CD4-positive, alpha-beta T cell treated with Interleukin-17A for 1 hour (primary cell): ENCODE results near the gene UBE3D.
"Not testable (repeated sequence)": the region's sequence is repeated elsewhere in the genome, so short reads cannot be mapped to it uniquely, and the experiment has no call there.

Experiments
- DNase-seq: peaks from one replicate; pipeline ENCODE4 v3.0.0-alpha.2; 2020

Gene UBE3D

DNA sequence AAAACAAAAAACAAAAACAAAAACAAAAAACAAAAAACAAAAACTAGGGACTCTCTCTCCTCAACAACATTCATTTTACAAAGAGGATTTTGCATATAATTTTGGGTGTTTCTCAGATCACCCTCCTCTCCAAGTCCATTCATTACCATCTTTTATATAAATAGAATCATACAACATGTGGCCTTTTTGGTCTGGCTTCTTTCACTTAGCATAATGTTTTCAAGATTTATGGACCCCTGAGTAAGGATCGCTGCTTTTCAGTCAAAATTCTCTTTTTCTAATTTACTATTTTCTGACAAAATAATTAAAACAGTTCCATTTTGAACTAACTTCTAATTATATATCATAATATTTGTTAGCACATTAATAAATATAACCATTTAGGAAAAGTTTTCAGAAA lies 94.8 kb downstream of the UBE3D start:
- DNase-seq: no peak

DNA sequence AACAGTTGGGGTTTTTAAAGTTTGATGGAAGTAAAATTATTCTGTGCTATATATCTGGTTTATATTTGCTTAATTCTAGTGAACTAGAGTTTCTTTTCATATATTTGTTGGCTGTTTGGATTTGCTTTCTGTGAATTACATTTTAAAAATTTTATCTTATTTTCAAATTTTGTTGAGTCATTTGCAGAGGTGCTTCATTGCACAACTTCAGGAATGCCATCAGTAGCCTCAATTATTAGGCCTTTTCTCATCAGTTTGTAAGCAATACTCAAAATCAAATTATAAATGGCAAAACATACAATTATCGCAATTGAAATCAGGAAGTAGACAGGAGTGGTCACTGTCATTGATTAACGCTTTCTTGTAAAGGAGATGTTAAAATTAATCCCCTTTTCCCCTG lies 96.9 kb downstream of the UBE3D start:
- no peak for DNase-seq

DNA sequence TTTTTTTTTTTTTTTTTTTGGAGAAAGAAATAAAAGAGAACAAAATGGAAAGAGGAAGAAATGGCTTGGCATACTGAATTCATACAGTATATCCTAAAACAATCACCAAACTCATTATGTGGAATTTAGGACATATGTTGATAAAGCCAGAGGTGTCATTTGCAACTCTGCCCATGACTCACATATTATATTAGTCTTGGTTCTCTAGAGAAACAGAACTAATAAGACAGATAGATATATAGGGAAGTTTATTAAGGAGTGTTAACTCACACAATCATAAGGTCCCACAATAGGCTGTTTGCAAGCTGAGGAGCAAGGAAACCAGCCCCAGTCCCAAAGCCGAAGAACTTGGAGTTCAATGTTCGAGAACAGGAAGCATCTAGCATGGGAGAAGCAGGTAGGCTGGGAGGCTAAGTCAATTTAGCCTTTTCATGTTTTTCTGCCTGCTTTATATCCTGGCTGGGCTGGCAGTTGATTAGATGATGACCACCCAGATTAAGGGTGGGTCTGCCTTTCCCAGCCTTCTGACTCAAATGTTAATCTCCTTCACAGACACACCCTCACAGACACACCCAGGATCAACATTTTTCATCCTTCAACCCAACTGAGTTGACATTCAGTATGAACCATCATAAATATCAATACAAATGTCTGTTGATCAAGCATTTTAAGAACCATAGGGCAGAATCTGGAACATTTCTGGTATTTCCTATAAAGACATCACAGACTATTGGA lies 102.3 kb downstream of the UBE3D start:
- no peak for DNase-seq

DNA sequence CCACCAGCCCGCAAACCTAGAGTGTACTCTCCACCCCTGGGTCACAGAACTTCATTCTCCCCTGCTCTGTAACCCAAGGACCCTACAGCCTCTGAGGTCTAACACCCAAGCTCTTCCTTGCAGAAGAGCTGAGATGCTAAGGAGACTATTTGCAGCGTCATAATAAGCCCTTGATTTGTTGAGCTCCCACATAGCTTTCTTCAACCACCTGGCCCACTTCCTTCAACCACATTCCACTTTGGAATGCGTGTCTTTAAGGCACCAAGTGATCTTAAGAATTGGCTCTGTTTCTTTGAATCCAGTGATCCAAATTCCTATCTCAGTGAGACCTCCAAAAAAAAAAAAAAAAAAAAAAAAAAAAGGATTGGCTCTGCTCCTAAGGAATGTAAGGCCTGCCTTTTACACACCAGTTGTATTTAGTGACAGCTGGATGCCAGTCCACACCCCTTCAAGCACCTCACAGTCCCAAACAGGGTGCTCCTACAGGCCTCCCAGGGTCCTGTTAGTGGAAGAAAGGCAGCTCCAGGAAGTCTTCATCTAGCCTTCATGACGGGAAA lies 106.2 kb downstream of the UBE3D start:
- no peak for DNase-seq

DNA sequence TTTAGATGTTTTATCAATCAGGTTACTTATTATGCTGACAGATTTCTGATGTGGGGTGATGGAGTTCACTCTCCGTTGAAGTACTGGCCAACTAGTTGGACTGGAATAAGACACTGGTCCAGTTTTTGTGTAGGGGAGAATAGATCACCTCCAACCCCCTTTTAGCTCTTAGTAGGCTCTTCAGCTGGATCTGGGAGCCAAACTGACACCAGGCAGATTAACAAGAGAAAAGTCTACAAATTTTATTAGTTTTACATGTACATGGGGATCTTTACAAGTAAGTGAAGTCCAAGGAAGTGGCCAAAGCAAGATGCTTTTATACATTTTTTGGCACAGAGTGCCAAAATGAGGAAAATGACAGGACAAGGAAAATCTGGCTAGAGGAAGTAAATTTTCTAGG lies 107.1 kb downstream of the UBE3D start:
- DNase-seq: no peak

DNA sequence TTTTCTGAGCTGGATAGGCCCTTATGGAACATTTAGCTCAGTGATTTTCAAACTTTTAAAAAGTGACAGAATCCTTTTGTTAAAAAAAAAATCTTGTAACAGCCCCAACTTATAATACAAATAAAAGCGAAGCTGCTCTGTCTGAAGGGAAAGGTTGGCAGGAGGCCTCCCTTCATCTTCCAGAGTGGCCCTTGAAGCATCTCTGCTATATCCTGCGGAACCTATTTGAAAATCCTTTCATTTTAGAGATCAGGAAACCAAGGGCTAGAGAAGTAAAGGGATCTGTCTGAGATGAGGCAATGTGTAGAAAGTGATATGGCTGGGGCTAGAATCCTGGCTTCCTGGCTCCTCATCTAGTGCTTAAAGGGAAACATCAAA lies 107.8 kb downstream of the UBE3D start:
- DNase-seq: no peak

DNA sequence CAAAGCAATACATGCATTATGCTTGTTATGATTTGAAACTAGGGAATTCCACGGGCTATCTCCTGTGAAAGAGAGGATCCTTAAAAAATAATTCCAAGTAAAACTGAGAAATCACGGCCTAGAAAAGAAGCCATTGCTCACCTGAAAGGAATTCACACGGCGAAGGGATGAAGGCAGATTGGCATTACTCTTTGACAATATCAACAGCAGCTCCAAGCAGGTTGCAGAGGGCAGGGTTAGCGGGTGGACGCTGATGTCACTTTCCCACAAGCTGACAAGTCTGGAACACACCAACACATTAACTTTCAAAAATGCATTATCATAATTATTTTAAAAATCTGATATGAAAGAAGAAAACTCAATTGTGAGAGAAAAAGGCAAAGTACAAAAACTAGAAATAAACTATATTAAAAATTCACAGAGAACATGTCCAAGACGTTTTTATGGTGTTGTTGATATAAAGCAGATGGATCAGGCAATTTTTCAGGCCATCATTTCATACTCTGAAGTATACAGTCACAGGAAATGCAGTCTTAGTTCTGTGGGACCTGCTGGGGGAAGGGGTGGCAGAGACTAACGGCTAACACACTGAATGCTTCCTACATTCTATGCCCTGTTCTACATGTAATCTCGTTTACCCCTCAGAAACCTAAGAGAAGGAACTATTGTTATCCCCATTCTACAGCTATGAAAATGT lies 108.3 kb downstream of the UBE3D start:
- no peak for DNase-seq

DNA sequence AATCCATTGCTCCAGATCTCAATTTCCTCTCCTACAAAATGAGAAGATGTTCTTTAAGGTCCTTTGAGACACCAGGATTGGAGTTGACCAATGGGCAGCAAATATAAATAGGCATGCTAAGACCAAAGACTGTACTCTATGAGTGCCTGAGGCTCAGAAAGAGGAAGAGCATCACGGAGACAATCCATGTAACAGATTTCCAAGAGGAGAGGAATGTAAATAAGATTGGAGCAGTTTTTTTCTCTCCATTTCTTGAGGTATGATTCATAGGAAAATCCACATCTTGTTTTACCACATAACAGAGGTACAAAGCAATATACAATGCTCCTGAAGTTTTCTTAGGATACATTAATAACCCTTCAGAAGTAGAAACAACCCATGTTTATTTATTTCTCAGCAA lies 109.8 kb downstream of the UBE3D start:
- no peak for DNase-seq

DNA sequence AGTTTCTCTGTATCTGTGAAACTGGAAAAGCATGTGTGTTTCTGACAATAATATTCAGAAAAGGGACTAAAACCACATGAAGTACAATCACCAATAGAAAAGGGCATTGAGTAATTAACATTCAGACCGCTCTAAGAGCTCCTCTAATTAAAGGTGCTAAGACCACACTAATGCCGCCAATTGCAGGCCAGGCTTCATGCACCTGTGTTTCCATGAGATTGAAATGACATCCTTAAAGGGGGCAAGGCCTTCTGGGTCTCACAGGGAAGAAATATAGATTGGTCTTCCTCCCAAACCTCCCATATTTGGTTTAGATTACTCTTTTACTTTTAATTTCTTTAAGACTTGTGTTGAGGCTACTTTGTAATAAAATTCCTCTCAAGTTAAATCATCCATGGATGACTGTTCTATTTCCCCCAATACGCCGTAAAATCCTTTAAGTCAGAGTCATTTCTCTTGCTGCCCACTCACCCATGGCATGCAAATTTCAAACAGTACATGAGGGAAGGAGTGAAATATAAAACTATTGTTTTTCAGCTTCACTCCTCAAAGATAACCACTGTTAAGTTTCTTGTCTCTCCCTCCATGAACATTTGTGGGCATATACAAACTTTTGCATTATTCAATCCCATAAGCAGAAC lies 110.6 kb downstream of the UBE3D start:
- DNase-seq: no peak

DNA sequence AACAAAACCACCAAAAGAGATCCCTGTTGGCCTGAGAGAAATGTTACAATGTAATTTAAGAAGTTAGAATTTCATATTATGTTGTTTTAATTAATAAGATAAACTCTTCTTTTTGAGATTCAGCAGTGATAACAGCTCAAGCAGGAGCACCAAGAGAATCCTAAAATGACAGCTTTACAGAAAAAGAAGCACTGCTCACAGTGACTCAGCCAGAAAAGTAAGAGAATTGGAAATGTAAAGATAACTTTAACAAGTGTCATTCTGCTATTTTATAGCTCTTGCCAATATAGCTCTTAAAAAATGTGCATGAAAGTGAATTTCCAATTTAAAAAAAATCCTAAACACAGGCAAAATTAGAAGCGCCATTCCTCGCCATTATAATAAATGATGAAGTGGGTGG lies 111.3 kb downstream of the UBE3D start:
- DNase-seq: no peak

DNA sequence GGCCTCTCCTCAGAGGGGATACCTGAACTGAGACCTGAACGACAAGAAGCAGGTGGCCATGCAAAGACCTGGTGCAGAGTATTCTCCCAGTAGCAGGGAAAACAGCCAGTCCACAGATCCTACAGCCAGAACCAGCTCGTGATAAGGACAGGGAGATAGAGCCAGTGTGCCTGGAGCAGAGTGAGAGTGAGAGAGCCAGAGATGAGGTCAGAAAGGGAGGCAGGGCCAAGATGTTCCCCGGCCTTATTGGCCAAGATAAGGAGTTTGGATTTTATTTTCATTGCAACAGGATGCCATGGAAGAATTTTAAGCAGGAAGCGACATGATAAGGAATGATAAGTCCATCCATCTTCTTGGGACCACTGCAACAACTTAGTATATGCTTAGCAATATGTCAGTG lies 111.8 kb downstream of the UBE3D start:
- no peak for DNase-seq

DNA sequence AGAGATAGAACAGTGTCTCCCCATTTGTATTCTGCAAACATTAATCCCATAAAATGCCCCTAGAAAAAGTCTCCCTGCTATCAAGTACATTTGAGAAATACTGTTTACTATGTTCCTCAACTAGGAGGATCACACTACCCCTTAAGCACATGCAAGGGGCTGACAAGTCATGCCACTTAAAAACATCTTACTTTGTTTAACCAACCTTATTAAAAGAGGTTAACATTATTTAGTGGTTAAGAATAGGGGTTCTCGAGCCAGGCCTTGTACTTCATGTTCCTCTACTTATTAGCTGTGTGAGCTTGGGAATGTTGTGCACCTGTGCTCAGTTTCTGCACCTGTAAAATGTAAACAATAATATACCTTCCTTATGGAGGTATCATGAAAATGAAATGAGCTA lies 113.7 kb downstream of the UBE3D start:
- DNase-seq: no peak

DNA sequence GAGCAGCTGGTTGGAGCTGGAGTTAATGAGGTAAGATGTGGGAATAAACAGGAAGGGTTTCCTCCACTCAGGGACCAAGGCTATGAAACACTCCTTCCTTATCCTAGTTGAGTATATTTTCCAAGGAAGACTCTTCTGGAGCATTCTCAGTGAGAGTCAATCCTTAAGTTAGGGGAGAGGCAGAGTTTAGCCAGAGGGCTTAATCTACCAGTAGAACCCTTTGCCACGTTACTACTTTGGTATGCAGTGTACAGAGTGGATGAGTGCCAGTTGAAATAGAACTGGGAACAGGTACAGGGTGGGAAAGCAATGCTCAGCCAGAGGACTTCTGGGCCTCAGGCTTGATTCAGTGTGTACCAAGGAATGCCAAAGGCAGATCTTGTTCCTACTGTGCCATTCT lies 114.3 kb downstream of the UBE3D start:
- DNase-seq: no peak

DNA sequence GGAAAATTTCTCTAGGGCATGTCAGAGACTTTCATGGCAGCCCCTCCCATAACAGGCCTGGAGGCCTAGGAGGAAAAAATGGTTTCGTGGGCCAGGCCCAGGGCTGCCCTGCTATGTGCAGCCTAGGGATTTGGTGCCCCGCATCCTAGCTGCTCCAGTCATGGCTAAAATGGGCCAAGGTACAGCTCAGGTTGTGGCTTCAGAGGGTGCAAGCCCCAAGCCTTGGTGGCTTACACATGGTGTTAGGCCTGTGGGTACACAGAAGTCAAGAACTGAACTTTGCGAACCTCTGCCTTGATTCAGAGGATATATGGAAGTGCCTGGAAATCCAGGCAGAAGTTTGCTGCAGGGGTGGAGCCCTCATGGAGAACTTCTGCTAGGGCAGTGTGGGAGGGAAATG lies 134.7 kb downstream of the UBE3D start:
- not testable (repeated sequence) for DNase-seq

DNA sequence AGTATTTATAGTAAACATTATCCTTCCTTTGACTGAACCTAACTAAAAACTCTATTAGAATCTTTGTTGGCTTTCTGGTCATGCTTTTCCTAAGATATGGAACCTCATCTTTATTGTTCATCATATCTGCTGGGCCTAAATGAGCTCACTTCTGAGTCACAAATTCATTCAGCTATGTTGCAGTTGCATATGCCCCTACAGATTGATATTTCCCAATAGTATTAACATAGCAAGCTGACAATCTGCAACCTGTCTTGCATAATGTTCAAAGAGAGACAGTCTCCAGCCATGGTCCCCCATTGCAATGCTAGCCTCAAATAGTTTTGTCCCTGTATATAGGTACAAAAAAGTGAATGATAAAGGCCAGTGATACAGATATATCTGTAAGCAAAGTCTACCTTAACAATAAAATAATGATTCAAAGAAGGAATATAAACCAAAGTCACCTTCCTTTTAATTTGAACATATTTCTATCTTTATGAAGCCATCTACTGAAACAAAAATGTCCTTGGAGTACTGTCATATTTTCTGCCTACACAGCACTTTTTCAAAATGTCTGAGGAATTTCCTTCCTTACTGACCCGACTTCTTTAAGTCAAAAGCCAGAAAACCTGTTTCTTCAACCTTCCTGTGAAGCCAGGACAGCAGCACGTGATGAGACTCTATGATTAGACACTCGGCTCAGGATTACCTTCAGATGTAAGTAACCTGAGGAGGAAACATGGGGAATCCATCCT lies 140.7 kb downstream of the UBE3D start:
- no peak for DNase-seq

DNA sequence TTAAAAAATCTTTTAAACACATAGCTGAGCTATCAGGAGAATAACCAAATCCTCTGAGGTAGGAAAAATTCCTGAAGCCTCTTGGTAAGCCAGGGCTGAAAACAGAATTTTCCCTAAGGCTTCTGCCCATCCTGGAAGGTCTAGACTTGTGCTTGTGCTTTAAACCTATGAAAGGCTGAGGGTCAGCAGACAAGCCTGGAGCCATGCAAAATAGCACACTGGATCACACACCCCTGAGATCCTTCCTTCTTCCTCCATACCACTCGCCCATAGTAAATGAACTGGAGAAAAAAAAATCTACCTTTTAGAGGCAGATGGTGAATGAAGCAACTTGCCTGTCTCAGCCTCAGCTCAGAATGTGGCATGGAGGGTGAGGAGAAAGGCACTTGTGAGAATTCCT lies 144.4 kb downstream of the UBE3D start:
- no peak for DNase-seq

DNA sequence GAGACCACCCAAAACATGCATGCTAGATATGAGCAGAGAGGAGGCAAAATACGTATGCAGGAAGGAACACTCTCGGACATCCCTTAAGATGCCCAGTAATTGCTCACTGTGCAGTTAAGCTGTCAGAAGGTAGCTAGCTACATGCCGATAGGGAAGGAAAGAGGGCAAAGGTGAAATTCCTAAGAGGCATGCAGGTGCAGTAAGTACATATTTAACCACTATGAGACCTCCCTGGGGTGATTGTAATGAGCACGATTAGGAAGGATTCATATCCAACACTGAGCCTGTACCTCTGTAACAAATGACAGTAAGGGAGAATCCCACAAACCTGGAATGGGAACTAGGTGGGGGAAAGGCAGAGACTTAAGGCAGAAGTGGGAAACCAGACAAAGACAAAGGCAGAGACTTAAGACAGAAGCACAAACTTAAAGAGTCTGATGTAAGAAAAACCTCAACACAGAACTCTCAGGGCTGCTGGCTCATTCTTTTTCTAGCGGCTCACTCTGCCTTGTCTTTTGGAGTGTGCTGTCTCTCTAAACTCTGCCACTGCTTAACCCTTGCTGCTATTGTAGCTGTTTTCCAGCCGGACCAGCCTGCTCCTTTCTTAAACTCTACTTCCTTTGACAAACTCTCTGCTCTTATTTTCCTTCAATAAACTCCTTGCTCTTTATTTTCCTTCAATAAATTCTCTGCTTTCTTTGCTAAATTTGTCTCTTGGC lies 148.1 kb downstream of the UBE3D start:
- no peak for DNase-seq

DNA sequence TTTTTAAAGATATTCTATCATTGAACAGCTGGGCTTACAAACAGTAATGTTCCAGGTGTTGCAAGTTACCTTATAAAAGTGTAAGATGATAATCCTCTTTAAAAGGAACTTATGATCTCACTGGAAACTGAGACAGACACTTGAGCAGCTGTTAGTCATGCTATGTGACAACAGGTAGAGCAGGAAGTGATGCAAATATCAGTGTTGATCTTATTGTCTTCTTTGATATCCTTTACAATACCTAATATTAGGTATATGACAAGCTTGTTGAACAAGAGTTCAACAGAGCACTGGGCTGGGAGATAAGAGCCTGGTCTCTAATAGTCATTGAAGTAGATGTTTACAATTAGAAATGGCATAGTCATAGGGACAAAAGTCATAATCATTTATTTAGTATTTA lies 150.0 kb downstream of the UBE3D start:
- no peak for DNase-seq

DNA sequence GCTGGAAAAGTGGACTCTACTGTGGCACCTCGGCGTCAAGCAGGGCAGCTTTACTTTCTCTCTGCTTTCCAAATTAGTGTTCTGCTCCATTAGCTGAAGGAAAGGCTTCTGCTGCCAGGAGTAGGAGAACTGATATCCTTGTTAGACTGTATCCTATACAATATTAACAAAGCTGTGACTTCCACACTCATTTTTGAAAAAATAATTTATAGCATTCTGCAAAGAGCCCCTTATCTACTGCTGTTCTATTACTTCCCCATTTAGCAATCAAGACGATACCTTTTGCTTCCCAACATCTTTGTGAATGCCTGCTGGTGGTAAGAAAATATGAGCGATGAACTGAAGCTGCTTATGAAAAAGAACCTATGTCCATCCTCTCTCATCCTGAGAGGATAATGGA lies 151.1 kb downstream of the UBE3D start:
- no peak for DNase-seq

DNA sequence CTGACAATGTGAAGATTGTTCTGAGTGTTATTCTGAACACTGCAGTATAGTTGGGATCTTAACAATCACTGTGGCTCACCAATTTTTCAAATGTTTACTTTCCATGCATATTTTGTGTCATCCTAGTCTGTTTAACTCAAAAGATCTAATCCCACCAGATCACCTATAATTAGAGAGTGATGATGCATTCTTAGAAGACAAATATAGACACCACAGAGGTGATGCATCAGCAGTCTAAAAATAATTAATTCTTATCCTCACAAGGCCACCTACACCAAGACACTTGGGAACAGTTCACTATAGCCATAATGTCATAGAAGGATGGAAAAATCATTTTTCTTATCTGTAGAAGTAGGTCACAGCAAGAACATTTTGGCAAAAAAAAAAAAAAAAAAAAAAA lies 154.8 kb downstream of the UBE3D start:
- no peak for DNase-seq

DNA sequence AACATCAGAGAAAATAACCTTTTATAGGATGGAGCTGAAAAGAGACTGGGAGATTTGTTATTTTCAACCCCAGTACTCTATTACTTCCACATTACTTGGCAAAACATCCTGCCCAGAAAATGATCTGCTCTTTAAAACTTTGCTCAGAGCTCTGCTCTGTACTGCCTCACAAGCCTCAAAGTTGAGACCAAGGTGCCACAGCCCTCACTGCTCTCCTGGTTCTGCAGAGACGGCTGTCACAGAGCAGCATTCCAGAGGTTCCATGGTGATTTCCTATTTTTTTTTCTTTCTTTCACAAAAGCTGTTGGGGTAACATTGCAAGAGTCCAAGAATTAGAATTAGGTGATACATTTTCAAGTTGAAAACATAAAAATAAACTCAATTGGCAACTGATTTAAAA lies 155.2 kb downstream of the UBE3D start:
- DNase-seq: no peak

DNA sequence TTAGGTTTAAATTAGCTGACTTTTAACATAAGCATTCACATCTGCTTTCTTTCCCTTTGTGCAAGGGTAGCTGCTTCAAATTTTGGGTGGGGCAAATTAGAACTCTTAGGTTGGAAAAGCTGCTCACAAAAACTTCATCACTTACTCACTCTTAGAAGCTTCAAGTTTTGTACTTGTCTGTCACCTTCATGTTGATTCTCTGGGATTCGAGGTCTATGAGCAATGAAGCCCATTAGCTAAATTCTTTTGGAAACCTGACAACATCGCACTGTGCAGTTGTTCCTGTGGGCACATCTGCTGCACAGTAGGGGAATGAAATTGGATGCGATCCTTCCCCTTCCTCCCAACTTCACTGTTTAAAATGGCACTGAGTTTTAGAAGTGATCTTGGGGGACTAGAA lies 156.1 kb downstream of the UBE3D start:
- DNase-seq: no peak

DNA sequence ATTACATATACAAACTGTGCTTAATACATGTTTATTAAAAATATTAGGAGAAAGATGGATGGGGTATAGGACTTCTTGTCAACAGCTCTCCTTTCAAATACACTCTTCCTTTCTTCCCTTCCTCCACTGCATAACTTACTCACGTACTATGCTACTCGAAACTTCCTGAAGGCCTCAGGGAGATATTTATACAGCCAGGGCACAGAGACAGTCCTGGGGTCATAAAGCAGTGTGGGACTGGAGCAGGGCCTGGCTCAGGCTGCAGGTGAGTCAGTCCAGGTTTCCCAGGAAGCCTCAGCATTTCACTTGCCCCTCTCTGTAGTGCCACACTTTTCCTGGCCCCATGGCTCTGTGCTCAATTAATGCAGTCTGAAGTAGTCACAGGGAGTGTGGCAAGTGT lies 157.0 kb downstream of the UBE3D start:
- DNase-seq: no peak
